Neural progenitor cell (in vitro differentiated cells): ENCODE measurements around the gene IQGAP2. TPM values are rescaled to one million over a fixed set of nuclear protein-coding genes. Genes with fewer than 3 reads are reported as not detected.
A peak's percentile ranks its signal among the peaks of the same experiment; 100 is the strongest.

Experiments
- DNase-seq: peaks from one replicate; pipeline ENCODE4 v3.0.0-alpha.2; 2016; ENCODE audit warnings: low spot score
- H2AFZ ChIP-seq: fragments of 200-600 bp; sonication (generic); replicated peaks from 2 replicates; pipeline ENCODE4 v1.6.1; 2016; ENCODE audit warnings: antibody characterized with exemption
- H3F3A ChIP-seq: fragments of 200-600 bp; sonication (generic); 2 replicates; pipeline ENCODE4 v1.6.1; 2016; ENCODE audit warnings: antibody characterized with exemption, low read depth
- H3K27ac ChIP-seq: fragments of 200-600 bp; sonication (generic); 2 replicates; pipeline ENCODE4 v1.5.1; 2016; ENCODE audit warnings: mild to moderate bottlenecking
- H3K27me3 ChIP-seq: fragments of 200-600 bp; sonication (generic); 2 replicates; pipeline ENCODE4 v1.6.1; 2016; ENCODE audit warnings: mild to moderate bottlenecking, moderate library complexity
- H3K36me3 ChIP-seq: fragments of 200-600 bp; sonication (generic); 2 replicates; pipeline ENCODE4 v1.5.1; 2016
- H3K4me1 ChIP-seq: fragments of 200-600 bp; sonication (generic); 2 replicates; pipeline ENCODE4 v1.6.1; 2016; ENCODE audit warnings: mixed run types
- H3K4me2 ChIP-seq: fragments of 200-600 bp; sonication (generic); 2 replicates; pipeline ENCODE4 v1.6.1; 2016
- H3K4me3 ChIP-seq: fragments of 200-600 bp; sonication (generic); 2 replicates; pipeline ENCODE4 v1.5.1; 2016
- H3K79me2 ChIP-seq: fragments of 200-600 bp; sonication (generic); 2 replicates; pipeline ENCODE4 v1.6.1; 2016; ENCODE audit warnings: low read depth
- H3K9ac ChIP-seq: fragments of 200-600 bp; sonication (generic); 2 replicates; pipeline ENCODE4 v1.6.1; 2016
- H3K9me3 ChIP-seq: fragments of 200-600 bp; sonication (generic); 2 replicates; pipeline ENCODE4 v1.5.1; 2016; ENCODE audit warnings: low read depth
- H4K20me1 ChIP-seq: fragments of 200-600 bp; sonication (generic); 2 replicates; pipeline ENCODE4 v1.6.1; 2016; ENCODE audit warnings: low read depth
- H3K27ac Mint-ChIP-seq: 3 replicates; pipeline ENCODE4 v1.8.0; 2021; ENCODE audit warnings: mixed read lengths
- H3K27me3 Mint-ChIP-seq: 2 replicates; pipeline ENCODE4 v1.8.0; 2022; ENCODE audit warnings: low read depth, mild to moderate bottlenecking, inconsistent platforms, moderate library complexity, mixed read lengths; ENCODE audit not compliant: insufficient read depth
- H3K36me3 Mint-ChIP-seq: 3 replicates; pipeline ENCODE4 v1.8.0; 2021; ENCODE audit warnings: mixed read lengths
- H3K4me1 Mint-ChIP-seq: 3 replicates; pipeline ENCODE4 v1.8.0; 2021; ENCODE audit warnings: mixed read lengths
- H3K4me3 Mint-ChIP-seq: 3 replicates; pipeline ENCODE4 v1.8.0; 2021; ENCODE audit warnings: mild to moderate bottlenecking, moderate library complexity, mixed read lengths
- H3K9me3 Mint-ChIP-seq: 3 replicates; pipeline ENCODE4 v1.8.0; 2020; ENCODE audit warnings: mixed read lengths
- EZH2 ChIP-seq: fragments of 200-600 bp; sonication (generic); IDR thresholded peaks from 2 replicates; pipeline ENCODE4 v1.6.1; 2017; ENCODE audit warnings: antibody characterized with exemption, mild to moderate bottlenecking, moderate library complexity
- EZH2phosphoT487 ChIP-seq: fragments of 200-600 bp; sonication (generic); IDR thresholded peaks from 2 replicates; pipeline ENCODE4 v1.6.1; 2017; ENCODE audit warnings: antibody characterized with exemption
- total RNA-seq: library from RNA; depleted of rRNA; stranded (reverse); fragments of >200 nt; gene quantifications from 2 replicates; pipeline ENCODE4 v1.2.3, GENCODE V29; 2015; ENCODE audit warnings: low replicate concordance
- TF ChIP-seq, protein P1 (sequence below): fragments of 200-600 bp; sonication (generic); IDR thresholded peaks from 2 replicates; pipeline ENCODE4 v1.5.1; 2017; ENCODE audit warnings: antibody characterized with exemption, mild to moderate bottlenecking

The IQGAP2 gene
- total RNA-seq, 1 donor from 2014 or later = 37.7 TPM

GRCh38 chr5:76402251-76402885 lies 717 bp upstream of the IQGAP2 start:
- Histone ChIP-seq H3K9me3 (no peaks in the 10 kb centered on the region), H3K27me3 (peaks cover 24% of the 10 kb centered on the region), H3K4me2 (peak overlapping the region; percentile 90), H4K20me1 (peaks cover 8% of the 10 kb centered on the region), H3K4me1 (peaks cover 10% of the 10 kb centered on the region), H3K36me3 (no peaks in the 10 kb centered on the region), H3K79me2 (peaks cover 3% of the 10 kb centered on the region), H3K4me3 (peak overlapping the region; percentile 74), H3K9ac (no peak overlapping the region), H2AFZ (peak overlapping the region; percentile 88), H3F3A (peaks cover 11% of the 10 kb centered on the region), H3K27ac (no peak overlapping the region)
- Mint-ChIP-seq H3K4me3 (peak overlapping the region; percentile 94), H3K36me3 (no peaks in the 10 kb centered on the region), H3K4me1 (peaks cover 28% of the 10 kb centered on the region), H3K9me3 (no peaks in the 10 kb centered on the region), H3K27ac (peak overlapping the region; percentile 92), H3K27me3 (peaks cover 8% of the 10 kb centered on the region)
- peak; percentile 79 for DNase-seq
- peak; percentile 8 for TF ChIP-seq EZH2phosphoT487
- TF ChIP-seq, protein P1, sequence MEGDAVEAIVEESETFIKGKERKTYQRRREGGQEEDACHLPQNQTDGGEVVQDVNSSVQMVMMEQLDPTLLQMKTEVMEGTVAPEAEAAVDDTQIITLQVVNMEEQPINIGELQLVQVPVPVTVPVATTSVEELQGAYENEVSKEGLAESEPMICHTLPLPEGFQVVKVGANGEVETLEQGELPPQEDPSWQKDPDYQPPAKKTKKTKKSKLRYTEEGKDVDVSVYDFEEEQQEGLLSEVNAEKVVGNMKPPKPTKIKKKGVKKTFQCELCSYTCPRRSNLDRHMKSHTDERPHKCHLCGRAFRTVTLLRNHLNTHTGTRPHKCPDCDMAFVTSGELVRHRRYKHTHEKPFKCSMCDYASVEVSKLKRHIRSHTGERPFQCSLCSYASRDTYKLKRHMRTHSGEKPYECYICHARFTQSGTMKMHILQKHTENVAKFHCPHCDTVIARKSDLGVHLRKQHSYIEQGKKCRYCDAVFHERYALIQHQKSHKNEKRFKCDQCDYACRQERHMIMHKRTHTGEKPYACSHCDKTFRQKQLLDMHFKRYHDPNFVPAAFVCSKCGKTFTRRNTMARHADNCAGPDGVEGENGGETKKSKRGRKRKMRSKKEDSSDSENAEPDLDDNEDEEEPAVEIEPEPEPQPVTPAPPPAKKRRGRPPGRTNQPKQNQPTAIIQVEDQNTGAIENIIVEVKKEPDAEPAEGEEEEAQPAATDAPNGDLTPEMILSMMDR = no peak

GRCh38 chr5:76403766-76404222 lies 709 bp downstream of the IQGAP2 start:
- Mint-ChIP-seq H3K27ac (no peak overlapping the region), H3K27me3 (peaks cover 9% of the 10 kb centered on the region), H3K36me3 (no peaks in the 10 kb centered on the region), H3K4me3 (peak overlapping the region; percentile 85), H3K4me1 (peaks cover 28% of the 10 kb centered on the region), H3K9me3 (no peaks in the 10 kb centered on the region)
- no peak overlapping the region for H3K27ac ChIP-seq
- TF ChIP-seq EZH2phosphoT487 (no peak), EZH2 (no peak)
- TF ChIP-seq, protein P1 = peak; percentile 59
- H3K4me1 ChIP-seq = peaks cover 10% of the 10 kb centered on the region
- peak overlapping the region; percentile 88 for H2AFZ ChIP-seq
- DNase-seq = peak; percentile 79
- peaks cover 11% of the 10 kb centered on the region for H3F3A ChIP-seq
- H3K4me3 ChIP-seq = peak overlapping the region; percentile 74
- H3K27me3 ChIP-seq = peaks cover 24% of the 10 kb centered on the region
- H3K9me3 ChIP-seq = no peaks in the 10 kb centered on the region
- peak overlapping the region; percentile 90 for H3K4me2 ChIP-seq
- peaks cover 8% of the 10 kb centered on the region for H4K20me1 ChIP-seq
- peaks cover 3% of the 10 kb centered on the region for H3K79me2 ChIP-seq
- H3K9ac ChIP-seq = no peak overlapping the region
- no peaks in the 10 kb centered on the region for H3K36me3 ChIP-seq

GRCh38 chr5:76404223-76405211 lies 1.4 kb downstream of the IQGAP2 start:
- H3K36me3 Mint-ChIP-seq = no peaks in the 10 kb centered on the region
- peaks cover 28% of the 10 kb centered on the region for H3K4me1 Mint-ChIP-seq
- H3K27me3 Mint-ChIP-seq = peaks cover 9% of the 10 kb centered on the region
- Histone ChIP-seq H3K9me3 (no peaks in the 10 kb centered on the region), H3K4me3 (peak overlapping the region; percentile 74), H3K9ac (no peak overlapping the region), H3F3A (peaks cover 11% of the 10 kb centered on the region), H3K27me3 (peaks cover 24% of the 10 kb centered on the region), H3K4me1 (peaks cover 10% of the 10 kb centered on the region), H2AFZ (peak overlapping the region; percentile 88), H3K79me2 (peaks cover 3% of the 10 kb centered on the region), H3K4me2 (peak overlapping the region; percentile 90), H3K36me3 (no peaks in the 10 kb centered on the region), H3K27ac (no peak overlapping the region), H4K20me1 (peaks cover 8% of the 10 kb centered on the region)
- no peaks in the 10 kb centered on the region for H3K9me3 Mint-ChIP-seq
- H3K4me3 Mint-ChIP-seq = peak overlapping the region; percentile 85
- TF ChIP-seq EZH2phosphoT487 = no peak
- no peak for TF ChIP-seq EZH2
- TF ChIP-seq, protein P1 = no peak
- no peak overlapping the region for H3K27ac Mint-ChIP-seq
- DNase-seq = no peak
